HUES48 (cell line): ENCODE measurements around the gene ARMC2.

ENCODE experiments used
- H3K27ac ChIP-seq: one replicate; pipeline ENCODE4 v1.7.0; 2013; ENCODE audit warnings: low read depth, low read length, inconsistent platforms
- H3K27me3 ChIP-seq: 2 replicates; pipeline ENCODE4 v1.6.1; 2013; ENCODE audit warnings: mild to moderate bottlenecking, low read length; ENCODE audit not compliant: control insufficient read depth, insufficient read depth
- H3K36me3 ChIP-seq: 2 replicates; pipeline ENCODE4 v1.6.1; 2013; ENCODE audit warnings: low read length; ENCODE audit not compliant: control insufficient read depth, insufficient read depth
- H3K4me1 ChIP-seq: 2 replicates; pipeline ENCODE4 v1.6.1; 2013; ENCODE audit warnings: mild to moderate bottlenecking, low read length; ENCODE audit not compliant: control insufficient read depth, insufficient read depth
- H3K4me3 ChIP-seq: 2 replicates; pipeline ENCODE4 v1.5.1; 2013; ENCODE audit warnings: mild to moderate bottlenecking, low read depth, low read length
- H3K9ac ChIP-seq: 2 replicates; pipeline ENCODE4 v1.6.1; 2013; ENCODE audit warnings: mild to moderate bottlenecking, low read depth, low read length, moderate library complexity
- H3K9me3 ChIP-seq: 2 replicates; pipeline ENCODE4 v1.6.1; 2013; ENCODE audit warnings: low read length; ENCODE audit not compliant: control insufficient read depth, insufficient read depth

ARMC2 gene

GRCh38 chr6:109009236-109009961, 161.2 kb downstream of the ARMC2 start:
- Histone ChIP-seq H3K27me3 (no peaks in the 10 kb centered on the region), H3K9me3 (no peaks in the 10 kb centered on the region), H3K36me3 (no peaks in the 10 kb centered on the region), H3K4me1 (peaks cover 14% of the 10 kb centered on the region), H3K9ac (peak overlapping the region; percentile 68), H3K4me3 (peak overlapping the region; percentile 88), H3K27ac (peak overlapping the region; percentile 80)

GRCh38 chr6:109009962-109010704, 161.9 kb downstream of the ARMC2 start:
- Histone ChIP-seq H3K9me3 (no peaks in the 10 kb centered on the region), H3K27me3 (no peaks in the 10 kb centered on the region), H3K9ac (peak overlapping the region; percentile 45), H3K4me3 (peak overlapping the region; percentile 88), H3K4me1 (peaks cover 14% of the 10 kb centered on the region), H3K36me3 (no peaks in the 10 kb centered on the region), H3K27ac (peak overlapping the region; percentile 51)

GRCh38 chr6:109010705-109011102, 162.5 kb downstream of the ARMC2 start:
- peaks cover 14% of the 10 kb centered on the region for H3K4me1 ChIP-seq
- H3K4me3 ChIP-seq: no peak overlapping the region
- no peak overlapping the region for H3K27ac ChIP-seq
- no peak overlapping the region for H3K9ac ChIP-seq
- H3K27me3 ChIP-seq: no peaks in the 10 kb centered on the region
- no peaks in the 10 kb centered on the region for H3K36me3 ChIP-seq
- H3K9me3 ChIP-seq: no peaks in the 10 kb centered on the region

GRCh38 chr6:109013656-109014305, 165.6 kb downstream of the ARMC2 start:
- H3K9ac ChIP-seq: no peak overlapping the region
- H3K36me3 ChIP-seq: no peaks in the 10 kb centered on the region
- no peaks in the 10 kb centered on the region for H3K4me1 ChIP-seq
- H3K9me3 ChIP-seq: no peaks in the 10 kb centered on the region
- no peak overlapping the region for H3K4me3 ChIP-seq
- no peak overlapping the region for H3K27ac ChIP-seq
- H3K27me3 ChIP-seq: no peaks in the 10 kb centered on the region

- Histone ChIP-seq H3K27ac (no peak overlapping the region), H3K27me3 (no peaks in the 10 kb centered on the region), H3K9ac (no peak overlapping the region)
These were observed 166.4 kb downstream of the ARMC2 start for GRCh38 chr6:109014606-109015005.

GRCh38 chr6:109015176-109015575, 167.0 kb downstream of the ARMC2 start:
- H3K4me1 ChIP-seq: peaks cover 11% of the 10 kb centered on the region; the same call in 1 of the 2 replicates
- no peak overlapping the region for H3K4me3 ChIP-seq
- H3K27me3 ChIP-seq: no peaks in the 10 kb centered on the region
- no peak overlapping the region for H3K27ac ChIP-seq
- H3K9ac ChIP-seq: no peak overlapping the region
- H3K9me3 ChIP-seq: no peaks in the 10 kb centered on the region
- H3K36me3 ChIP-seq: no peaks in the 10 kb centered on the region

More at GRCh38 chr6:109014606-109015005, 166.4 kb downstream of the ARMC2 start:
- Histone ChIP-seq H3K4me3 (no peak overlapping the region), H3K9me3 (no peaks in the 10 kb centered on the region), H3K36me3 (no peaks in the 10 kb centered on the region), H3K4me1 (peaks cover 5% of the 10 kb centered on the region; the same call in 1 of the 2 replicates)

GRCh38 chr6:109019911-109020310, 171.7 kb downstream of the ARMC2 start:
- no peaks in the 10 kb centered on the region for H3K36me3 ChIP-seq
- H3K27ac ChIP-seq: no peak overlapping the region
- H3K9me3 ChIP-seq: no peaks in the 10 kb centered on the region
- no peaks in the 10 kb centered on the region for H3K27me3 ChIP-seq
- no peak overlapping the region for H3K4me3 ChIP-seq
- no peak overlapping the region for H3K9ac ChIP-seq
- peaks cover 12% of the 10 kb centered on the region; the same call in 1 of the 2 replicates for H3K4me1 ChIP-seq

GRCh38 chr6:109021870-109022269, 173.6 kb downstream of the ARMC2 start:
- no peak overlapping the region for H3K27ac ChIP-seq
- no peak overlapping the region for H3K9ac ChIP-seq
- H3K4me1 ChIP-seq: peaks cover 12% of the 10 kb centered on the region; the same call in 1 of the 2 replicates
- H3K9me3 ChIP-seq: no peaks in the 10 kb centered on the region
- no peaks in the 10 kb centered on the region for H3K36me3 ChIP-seq
- H3K27me3 ChIP-seq: no peaks in the 10 kb centered on the region
- no peak overlapping the region for H3K4me3 ChIP-seq

- Histone ChIP-seq H3K4me1 (peaks cover 12% of the 10 kb centered on the region; the same call in 1 of the 2 replicates), H3K4me3 (no peak overlapping the region), H3K9ac (no peak overlapping the region), H3K27me3 (no peaks in the 10 kb centered on the region), H3K36me3 (no peaks in the 10 kb centered on the region), H3K27ac (no peak overlapping the region), H3K9me3 (no peaks in the 10 kb centered on the region)
These were observed 175.2 kb downstream of the ARMC2 start for GRCh38 chr6:109023356-109023925.
